NOMO-1 treated with DMSO at 0.1 percent for 48 hours (cell line): ENCODE measurements around the gene STX2.
"Not testable (repeated sequence)": the region's sequence is repeated elsewhere in the genome, so short reads cannot be mapped to it uniquely, and the experiment has no call there.

Experiments
- DNase-seq: peaks from one replicate; lab custom pipeline; 2025; ENCODE audit not compliant: unreplicated experiment; lab: John Stamatoyannopoulos, UW

The STX2 gene

DNA sequence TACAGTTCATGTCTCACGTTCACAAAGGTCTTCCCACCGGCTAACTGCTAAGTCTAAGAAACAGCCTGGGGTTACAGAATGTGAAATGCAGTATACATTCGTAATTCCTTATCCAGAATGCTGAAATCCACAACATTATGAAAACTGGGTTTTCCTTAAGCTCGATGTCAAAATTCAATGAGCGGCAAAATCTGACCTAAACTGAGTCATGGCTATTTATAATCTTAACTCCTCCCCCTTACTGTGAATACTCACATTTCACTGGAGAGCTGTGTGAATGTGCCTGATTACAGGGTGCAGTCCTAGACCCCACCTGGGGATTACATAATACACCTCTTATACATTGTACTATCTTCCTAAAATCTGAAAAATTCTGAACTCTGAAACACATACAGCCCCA is 35.3 kb downstream of the STX2 start:
- DNase-seq, result no peak

DNA sequence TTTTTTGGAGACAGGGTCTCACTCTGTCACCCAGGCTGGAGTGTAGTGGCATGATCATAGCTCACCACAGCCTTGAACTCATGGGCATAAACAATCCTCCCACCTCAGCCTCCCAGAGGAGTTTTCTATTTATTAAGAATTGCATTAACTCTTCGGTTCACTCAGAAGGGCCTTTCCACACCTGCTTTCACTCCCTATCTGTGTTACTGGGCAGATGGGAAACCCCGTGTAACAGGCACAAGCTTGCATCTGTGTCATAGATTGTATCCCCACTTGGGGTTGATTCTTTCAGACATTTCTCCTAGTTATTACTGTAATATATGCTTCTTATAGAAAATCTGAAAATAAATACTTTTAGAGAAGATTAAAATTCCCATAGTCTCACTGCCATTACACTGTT is 38.7 kb downstream of the STX2 start:
- DNase-seq, result no peak

DNA sequence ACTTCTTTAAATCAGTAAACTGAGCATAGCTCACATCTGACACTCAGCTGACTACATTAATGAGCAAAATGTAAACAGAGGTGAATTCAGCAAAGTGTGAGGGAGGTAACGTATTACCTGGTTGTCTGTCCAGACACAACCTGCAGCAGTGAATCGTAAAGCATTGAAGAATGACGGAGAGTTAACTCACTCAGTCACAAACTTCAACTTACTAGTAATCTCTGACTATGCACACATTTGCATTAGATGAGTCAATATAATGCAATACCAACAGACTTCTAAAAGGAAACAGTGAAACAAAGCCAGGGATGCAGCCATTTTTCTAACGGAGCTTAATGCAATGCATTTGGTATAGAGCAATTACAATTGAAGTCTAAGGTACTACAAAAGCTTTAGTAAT is 40.0 kb downstream of the STX2 start:
- DNase-seq, result no peak

DNA sequence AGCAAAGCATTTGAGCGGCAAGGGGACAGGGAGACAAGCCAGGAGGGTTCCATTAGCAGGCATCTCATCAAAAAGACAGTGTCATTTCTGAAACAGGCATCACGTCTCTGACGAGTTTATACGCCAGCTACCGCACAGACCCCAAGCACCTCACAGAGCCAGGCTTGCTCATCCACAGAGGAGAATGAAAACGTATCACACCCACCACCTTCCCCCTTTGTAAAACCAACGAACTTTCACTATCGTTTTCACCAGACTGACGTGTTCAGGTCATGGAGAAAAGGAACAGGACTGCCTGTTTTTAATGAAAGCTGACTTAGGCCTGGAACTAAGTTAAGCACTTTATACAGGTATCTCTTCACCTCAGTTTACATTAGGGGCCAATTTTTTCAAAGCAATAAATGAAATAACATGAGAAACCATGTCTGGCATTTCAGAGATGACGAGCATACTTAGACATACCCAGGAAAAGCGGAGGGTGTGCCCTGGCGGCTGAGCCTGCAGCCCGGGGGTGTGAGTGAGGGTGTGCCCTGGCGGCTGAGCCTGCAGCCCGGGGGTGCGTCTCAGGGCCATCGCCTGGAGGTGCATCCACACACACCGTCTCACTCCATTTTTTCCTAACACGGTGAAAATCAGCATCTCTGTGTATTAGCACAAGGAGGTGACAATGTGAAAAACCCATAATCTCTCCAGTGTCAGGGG is 41.9 kb downstream of the STX2 start:
- no peak for DNase-seq

DNA sequence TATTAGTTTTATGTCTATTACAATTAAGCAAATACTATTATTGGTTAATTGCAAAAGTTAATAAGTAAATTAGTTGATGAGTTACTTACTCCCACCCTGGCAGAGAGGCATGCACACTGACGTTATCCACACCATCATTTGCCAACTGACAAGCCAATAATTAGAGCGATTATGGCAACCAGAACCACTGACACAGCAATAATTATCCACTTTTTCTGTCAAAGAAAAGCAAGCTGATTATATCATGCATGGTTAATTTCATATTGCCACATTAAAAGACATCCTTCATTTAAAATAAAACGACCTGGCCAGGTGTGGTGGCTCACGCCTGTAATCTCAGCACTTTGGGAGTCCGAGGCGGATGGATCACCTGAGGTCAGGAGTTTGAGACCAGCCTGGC is 43.1 kb downstream of the STX2 start:
- DNase-seq, result no peak

DNA sequence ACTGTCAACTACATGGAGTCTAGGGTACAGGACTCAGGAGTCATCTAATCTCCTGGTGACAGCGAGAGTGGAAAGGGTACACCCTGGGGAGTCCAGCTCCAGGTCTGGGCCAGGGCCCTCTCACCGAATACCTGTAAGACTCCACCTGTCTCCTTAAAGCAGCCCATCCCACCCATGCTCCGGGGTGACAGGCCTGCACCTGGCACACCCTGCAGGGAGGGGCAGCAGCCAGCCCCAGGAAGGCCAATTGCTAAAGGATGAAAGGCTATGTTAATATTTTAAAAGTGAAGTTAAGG is 45.5 kb downstream of the STX2 start:
- DNase-seq, result no peak

DNA sequence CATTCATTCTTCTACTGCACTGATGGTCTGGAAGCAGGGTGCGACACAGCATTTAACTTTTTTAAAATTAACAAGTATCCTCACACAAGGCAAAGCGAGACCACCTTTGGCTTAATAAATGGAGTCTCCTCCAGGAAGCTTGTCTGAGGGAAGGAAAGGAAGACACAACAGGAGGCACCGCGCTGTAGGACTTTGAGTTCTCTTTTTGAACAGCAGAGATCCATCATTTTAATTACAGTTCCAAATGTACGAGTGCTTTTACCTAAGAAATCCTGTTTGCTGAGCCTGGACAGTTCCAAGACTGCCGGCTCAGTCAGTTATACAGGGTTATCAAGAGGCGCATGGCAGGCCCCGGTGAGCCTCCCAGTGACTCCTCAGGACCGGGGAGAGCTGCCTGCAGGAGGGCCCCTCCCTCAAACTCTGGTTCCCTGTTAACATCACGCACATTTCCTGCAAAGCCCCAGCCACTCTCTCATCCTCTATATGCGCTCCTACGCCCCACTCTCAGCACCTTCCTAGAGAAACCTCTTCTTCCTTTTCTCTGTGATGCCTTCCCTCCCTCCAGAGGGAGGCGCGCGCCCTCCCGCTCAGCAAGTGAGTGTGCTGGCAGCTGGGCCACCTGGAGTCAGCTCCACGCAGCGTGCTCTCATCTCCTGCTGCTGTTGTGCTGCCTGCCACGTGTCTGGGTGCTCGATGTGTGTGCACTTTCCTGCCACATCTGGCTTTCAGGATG is 46.1 kb downstream of the STX2 start:
- DNase-seq, result no peak

DNA sequence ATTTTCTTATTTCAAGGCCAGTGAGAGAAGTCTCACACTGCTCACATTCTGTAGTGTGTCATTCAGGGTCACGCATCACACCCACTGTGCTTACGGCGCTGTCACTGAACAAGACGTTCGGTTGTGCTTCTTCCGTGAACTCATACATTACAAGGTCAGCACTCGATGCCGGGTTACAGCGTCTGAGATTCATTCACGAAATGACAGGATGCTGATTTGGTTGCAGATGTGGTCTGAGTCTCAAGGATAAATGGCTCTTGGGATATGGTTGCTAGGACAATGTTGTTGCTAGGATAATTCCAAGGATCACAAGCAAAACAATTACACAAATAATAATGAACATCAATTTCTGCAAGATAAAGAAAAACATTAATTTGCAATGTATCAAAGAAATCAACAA is 47.4 kb downstream of the STX2 start:
- no peak for DNase-seq

DNA sequence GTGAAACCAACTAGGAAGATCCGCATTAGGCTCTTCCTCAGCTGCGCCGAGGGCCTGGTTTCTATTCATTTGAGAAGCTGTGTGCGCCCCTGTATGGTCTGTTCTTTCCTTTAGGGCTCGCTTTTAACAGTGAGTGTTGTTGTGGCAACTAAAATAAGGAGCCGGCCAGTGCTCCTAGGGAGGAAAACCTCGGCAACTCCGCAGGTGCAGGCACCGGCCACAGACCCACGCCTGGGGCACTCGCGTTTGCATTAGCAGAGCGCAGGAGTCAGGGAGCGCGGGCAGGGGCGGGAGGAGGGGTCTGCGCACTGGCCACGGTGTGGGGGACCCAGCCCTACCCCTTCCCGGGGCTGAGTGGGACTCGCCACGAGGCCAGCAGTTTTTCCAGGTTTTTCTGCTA is 50.5 kb downstream of the STX2 start:
- no peak for DNase-seq

DNA sequence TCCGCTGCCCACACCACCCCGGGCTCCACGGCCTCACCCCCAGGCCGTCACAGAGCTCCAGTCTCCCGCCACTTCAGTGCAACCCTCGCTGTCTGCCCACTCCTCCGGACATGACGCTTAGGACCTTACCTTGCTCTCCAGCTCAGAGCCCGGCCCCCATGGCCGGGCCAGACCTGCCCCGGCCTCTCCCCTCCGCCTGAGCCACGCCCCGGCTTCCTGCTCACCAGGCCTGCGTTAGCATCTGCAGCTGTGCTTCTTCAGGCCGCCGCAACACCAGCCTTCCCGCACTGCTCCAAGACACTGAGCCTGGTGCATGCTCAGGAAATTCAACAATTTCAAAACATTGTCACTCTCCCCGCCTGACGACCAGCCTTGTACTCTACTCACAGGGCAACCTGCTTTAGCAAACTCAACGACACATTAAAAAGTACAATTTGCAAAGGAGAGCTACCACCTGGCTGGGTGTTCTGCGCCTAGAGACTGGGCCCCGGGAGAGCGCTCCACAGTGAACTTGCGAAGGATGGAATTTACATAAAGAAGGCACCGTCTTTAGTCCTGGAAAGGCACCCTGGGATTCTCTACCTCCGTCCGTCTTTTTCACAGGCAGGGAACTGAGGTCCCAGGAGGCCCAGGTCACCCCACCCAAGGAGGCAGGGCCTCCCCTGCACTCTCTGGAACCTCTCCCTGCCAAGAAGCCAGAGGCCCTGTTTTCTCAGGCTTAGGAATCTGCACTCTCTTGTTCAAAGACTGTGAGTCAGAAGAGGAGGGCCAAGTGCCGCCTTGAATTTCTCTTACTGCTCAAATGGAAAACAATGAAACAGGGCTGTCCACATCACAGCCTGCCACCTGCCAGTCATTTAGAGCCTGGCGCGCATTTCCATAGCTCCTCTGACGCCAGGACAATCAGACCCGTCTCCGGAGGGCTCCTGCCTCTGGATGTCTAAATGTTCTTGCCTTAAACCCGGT is 51.3 kb downstream of the STX2 start:
- DNase-seq, result no peak

DNA sequence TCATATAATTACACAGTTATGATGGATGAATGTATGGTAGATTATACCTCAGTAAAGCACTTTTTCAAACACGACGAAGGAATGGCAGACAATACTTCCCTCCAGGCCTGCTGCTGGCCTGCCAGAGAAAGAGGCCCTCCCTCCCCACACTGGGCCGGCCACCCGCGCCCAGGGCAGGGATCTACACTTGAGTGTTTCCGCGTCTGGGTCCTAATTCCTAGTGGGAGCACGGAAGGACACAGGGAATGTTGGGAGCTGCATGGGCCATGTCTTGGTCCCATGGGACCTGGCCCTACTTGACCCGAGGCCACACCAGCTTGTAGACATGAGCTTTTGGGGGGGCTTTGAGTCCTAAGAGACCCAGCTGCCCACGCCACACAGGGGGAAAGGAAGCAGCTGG is 52.0 kb downstream of the STX2 start:
- DNase-seq, result no peak

DNA sequence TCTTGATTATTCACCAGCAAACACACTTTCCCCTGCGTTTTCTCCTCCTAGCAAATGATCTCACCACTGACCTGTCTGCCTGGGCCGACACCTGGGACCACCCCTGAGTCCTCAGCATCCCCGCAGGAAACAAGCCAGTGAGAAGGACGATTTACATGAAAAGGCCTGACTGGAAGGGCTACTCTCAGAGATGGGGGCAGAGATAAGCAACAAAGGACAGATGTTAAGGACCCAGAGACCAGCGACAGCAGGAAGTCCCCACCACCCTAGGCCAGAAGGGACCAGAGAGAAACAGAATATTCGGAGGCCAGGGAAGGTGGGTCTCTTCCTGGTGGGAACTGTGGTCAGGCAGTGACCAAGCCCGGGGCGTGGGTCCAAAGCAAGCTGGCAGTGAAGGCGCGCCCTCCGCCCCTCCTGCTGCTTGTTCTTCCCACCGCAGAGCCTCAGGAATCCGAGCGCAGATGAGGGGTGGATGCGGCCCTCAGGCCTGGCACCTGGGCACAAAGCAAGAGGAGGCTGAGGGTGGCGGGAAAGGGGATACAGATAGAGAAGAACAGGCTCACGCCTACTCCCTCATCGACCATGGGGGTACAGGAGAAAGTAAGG is 55.8 kb downstream of the STX2 start:
- DNase-seq, result no peak

DNA sequence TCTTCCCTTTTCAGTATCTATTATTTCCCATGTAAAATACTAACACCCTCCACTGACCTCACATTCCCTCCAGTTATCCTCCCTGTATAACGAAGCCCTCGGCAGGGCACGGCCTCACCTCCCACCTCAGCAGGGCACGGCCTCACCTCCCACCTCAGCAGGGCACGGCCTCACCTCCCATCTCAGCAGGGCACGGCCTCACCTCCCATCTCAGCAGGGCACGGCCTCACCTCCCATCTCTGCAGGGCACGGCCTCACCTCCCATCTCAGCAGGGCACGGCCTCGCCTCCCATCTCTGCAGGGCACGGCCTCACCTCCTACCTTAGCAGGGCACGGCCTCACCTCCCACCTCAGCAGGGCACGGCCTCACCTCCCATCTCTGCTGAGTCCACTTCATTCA is 56.8 kb downstream of the STX2 start:
- not testable (repeated sequence) for DNase-seq

DNA sequence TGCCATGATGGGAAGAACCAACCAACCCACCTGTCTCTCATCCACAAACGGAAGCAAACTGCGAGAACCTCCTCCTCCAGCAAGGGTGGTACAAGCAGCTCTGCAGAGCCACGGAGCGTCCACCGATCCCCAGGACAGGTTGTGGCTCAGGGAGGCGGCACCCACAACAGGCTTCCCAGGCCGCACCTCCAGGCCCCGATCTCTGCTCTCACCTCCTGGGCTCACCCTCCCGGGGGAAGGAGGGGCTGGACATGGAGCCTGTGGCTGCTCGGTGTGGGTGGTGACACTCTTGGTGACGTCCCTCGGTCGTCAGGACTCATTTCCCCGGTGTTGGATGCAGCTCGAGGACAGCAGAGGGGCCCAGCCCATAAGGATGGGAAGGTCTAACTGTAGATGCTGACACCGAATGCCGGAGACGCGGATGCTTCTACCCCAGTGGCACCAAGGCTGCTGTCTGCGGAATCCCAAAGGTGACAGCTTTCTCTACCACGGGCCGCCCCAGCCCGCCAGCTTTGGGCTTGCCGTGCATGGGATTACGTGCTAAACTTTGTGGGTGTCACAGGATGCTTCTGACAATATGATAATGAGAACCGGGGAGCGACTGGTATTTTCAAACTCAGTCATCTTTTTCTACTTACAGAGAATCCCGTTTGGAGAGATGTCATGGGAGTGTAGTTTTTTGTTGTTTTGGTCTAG is 58.0 kb downstream of the STX2 start:
- no peak for DNase-seq

DNA sequence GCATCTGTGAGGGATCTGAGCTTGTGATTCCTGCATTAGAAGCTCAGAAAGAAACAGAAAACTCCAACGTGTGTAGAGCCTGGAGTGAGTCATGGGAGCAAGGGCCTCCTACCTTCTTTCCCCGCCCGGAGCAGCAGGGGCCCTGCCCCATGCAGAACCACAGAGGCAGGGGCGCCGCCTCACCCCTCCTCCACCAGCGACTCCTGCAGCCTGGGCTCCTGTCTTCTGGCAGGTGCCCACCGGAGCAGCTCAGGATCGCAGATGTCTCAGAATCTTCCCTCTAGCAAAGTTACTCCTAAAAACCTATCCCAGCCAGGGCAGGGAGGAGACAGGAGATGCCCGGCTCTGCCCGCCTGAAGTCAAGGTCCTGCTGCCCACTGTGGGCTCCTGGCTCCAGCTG is 58.7 kb downstream of the STX2 start:
- DNase-seq, result no peak

DNA sequence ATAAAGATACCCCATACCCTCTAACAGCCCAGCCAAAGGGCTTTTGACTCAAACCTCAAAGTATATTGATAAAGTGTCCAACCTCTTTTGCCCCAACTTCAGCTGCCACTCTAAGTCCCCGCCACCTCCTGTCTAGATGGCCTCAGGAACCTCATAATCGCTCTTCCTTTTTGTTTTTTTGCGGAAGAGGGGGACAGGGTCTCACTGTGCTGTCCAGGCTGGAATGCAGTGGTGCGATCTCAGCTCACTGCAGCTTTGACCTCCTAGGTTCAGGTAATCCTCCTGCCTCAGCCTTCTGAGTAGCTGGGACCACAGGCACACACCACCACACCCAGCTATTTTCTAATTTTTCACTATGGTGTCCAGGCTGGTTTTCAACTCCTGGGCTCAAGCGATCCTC is 60.3 kb downstream of the STX2 start:
- no peak for DNase-seq

DNA sequence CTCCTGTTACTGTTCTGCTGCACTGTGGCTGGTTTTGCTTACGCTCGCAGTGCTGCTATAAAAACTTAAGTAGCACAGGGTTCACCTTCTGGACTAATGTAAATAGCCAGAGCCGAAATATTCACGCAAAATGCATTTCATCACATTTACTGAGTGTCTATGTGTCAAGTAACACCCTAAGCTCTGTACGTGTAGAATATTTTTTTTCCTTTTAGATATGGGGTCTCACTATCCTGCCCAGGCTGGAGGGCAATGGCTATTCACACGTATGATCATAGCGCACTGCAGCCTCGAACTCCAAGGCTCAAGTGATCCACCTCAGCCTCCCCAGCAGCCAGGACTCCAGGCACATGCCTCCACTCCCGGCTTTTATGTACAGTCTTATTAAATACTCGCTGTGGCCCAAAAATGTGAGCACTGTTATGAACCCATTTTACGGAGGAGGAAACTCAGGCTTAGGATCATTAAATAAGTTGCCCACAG is 62.2 kb downstream of the STX2 start:
- no peak for DNase-seq

DNA sequence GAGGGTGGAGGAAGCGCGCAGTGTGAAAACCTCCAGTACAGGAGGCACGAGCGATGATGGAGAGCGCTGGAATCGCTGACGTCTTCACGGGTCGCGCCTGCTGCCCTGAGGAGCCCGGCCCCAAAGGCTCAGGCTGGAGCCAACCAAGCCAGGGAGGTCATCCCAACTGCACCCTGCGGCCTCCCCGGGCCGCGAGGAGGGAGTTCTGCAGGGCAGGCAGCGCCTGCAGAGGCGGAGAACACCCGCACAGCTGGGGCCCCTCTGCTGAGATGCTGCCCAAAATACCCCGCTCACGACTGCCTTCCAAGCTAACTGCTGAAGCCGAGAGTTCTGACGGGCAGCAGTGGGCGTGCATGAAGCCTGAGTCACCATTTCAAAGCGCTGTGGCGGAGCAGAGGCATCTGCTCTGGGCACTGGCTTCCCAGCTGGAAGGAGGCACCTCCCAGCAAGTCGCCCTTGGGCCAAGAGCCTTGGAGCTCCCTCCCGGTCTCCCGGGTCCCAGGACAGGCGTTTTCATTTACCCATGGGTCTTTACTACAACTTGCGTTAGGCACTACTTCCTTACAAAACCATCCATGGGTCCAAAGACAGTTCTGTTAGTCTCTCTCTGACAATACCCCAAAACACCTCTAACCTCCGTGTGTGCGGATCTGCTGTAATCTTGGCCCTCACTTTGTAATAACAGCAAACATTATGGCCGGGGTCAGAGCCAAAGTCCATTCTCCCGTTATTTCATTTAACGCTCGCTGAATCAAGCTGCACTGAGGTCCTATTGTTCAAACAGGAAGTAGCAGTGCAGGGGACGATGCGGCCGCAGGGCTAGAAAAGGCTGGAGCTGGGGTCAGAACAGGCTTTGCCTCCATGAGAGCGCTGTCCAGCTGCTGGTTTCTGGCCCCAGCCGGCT is 62.8 kb downstream of the STX2 start:
- peak; percentile 48 for DNase-seq

DNA sequence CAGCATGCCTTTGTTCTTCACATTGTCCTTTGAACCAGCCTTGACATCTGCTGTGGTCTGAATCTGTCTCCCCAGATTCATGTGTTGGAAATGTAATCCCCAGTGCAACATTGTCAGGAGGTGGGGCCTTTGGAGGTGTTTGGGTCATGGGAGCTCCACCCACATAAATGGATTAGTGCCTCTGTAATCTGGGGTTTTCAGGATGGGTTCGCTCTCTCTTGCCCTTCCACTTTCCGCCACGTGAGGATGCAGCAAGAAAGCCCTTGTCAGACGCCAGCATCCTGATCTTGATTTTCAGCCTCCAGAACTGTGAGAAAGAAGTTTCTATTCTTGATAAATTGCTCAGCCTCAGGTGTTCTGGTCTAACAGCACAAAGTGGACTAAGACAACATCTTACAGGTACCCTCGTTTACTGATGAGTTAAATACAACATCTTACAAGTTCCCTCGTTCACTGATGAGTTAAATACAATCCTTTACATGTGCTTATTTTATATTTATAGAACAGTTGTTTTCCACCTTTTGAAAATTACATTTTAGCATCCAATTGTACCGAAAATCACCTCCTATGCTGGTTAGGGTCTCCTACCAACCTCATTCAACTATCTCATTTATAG is 68.5 kb downstream of the STX2 start:
- DNase-seq, result no peak
